Esophagus squamous epithelium (tissue), 5 donors: ENCODE measurements around the gene SRPK3. TPM values are rescaled to one million over a fixed set of nuclear protein-coding genes. Genes with fewer than 3 reads are reported as not detected.

ENCODE experiments used
- DNase-seq: peaks from one replicate; lab custom pipeline; 2025; lab: John Stamatoyannopoulos, UW
- H3K27ac ChIP-seq, 4 donors: fragments of 200-600 bp; sonication (generic); one replicate each; pipeline ENCODE4 v1.5.1; 2016 to 2019; ENCODE audit warnings: mild to moderate bottlenecking in 1 of 4
- H3K27me3 ChIP-seq, 4 donors: fragments of 200-600 bp; sonication (generic); 1 replicate in 3 of 4; 2 replicates in 1 of 4; pipeline versions ENCODE4 v1.5.1 to v1.6.0; 2017 to 2021; ENCODE audit warnings: antibody characterized with exemption in 1 of 4
- H3K36me3 ChIP-seq, 3 donors: fragments of 200-600 bp; sonication (generic); one replicate each; pipeline ENCODE4 v1.5.1; 2016 to 2019
- H3K4me1 ChIP-seq, 3 donors: fragments of 200-600 bp; sonication (generic); one replicate each; pipeline ENCODE4 v1.5.1; 2017 to 2019
- H3K4me3 ChIP-seq, 4 donors: fragments of 200-600 bp; sonication (generic); 1 replicate in 3 of 4; 2 replicates in 1 of 4; pipeline ENCODE4 v1.5.1; 2016 to 2019; ENCODE audit warnings: mild to moderate bottlenecking in 2 of 4, moderate library complexity in 1 of 4
- H3K9me3 ChIP-seq, 3 donors: fragments of 200-600 bp; sonication (generic); one replicate each; pipeline ENCODE4 v1.5.1; 2016 to 2019
- CTCF ChIP-seq, 6 experiments: fragments of 450-650 bp in 4 of 6; fragments of 200-600 bp in 2 of 6; sonication (generic) in 2 of 6; IDR thresholded peaks; one replicate each; pipeline ENCODE4 v1.5.1; 2016 to 2019; ENCODE audit warnings: antibody characterized with exemption in 6 of 6, mild to moderate bottlenecking in 4 of 6, moderate library complexity in 4 of 6
- POLR2A ChIP-seq, 4 donors: fragments of 450-650 bp; IDR thresholded peaks; one replicate each; pipeline ENCODE4 v1.6.1; 2017; ENCODE audit warnings: antibody characterized with exemption in 4 of 4, mild to moderate bottlenecking in 4 of 4, moderate library complexity in 3 of 4
- WGBS, 2 donors: methylation state at CpG; one replicate each; pipeline ENCODE4 v1.1.5; 2018; 5-methylcytosine and 5-hydroxymethylcytosine counted together
- intact Hi-C: fragments of 100-400 bp; cut with DNase I; formaldehyde crosslinking; loops from one replicate; pipeline ENCODE4 v1.15.0; 2022
- total RNA-seq, 4 donors: library from RNA; depleted of rRNA; stranded (reverse); fragments of >200 nt; gene quantifications; one replicate each; pipeline ENCODE4 v1.1.0, GENCODE V29; 2016
- donor health status: DM: yes; HTN: yes; CAD: no.

SRPK3 gene
- total RNA-seq, 4 donors from 2014 or later, result 0.09 to 0.38 (median 0.15) TPM; not detected in 1

DNA sequence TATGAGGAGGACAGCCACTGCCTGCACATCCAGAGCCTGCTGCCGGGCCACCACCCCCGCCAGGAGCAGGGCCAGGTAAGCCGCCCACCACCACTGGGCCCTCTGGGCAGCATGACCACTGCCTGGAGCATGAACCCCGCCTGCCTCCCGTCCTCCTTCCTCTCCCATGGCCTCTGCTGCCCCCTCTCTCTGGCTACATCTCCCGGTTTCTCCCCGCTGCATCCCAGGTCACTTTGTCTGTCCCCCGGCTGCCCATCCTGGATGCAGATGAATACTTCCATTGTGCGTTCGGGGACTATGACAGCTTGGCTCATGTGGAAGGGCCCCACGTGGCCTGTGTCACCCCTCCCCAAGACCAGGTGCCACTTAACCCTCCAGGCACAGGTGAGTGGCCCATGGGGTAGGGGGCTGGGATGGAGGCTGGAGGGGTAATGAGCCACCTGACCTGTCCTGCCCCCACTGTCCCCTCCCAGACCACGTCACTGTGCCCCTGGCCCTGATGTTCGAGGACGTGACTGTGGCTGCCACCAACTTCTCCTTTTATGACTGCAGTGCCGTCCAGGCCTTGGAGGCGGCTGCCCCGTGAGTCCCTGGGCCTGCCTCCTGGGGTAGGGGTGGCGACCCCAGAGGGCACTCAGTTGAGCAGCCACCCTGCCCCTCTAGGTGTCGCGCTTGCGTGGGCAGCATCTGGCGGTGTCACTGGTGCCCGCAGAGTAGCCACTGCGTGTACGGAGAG, 10.8 kb upstream of the SRPK3 start:
- Histone ChIP-seq H3K36me3 (peaks cover 0 to 8% (median 0%) of the 10 kb centered on the region in 3 donors), H3K27me3 (no peaks in the 10 kb centered on the region), H3K9me3 (no peaks in the 10 kb centered on the region), H3K4me1 (peaks cover 0 to 22% (median 12%) of the 10 kb centered on the region in 3 donors), H3K27ac (no peak overlapping the region), H3K4me3 (no peak overlapping the region)
- DNase-seq, result no peak
- intact Hi-C loops, result loop anchor here (5.0 kb wide), 1 partner anchor 177 kb away; no protein-coding TSS in a partner anchor
- 68% methylated on average over 5 of the region's 25 CpGs; no CpG with 5 or more reads in 1 of the 2 donors for WGBS, 2 donors
- TF ChIP-seq CTCF (IDR thresholded peaks at IDR 0.05) (no peak), POLR2A (IDR thresholded peaks at IDR 0.05) (no peak)

- DNase-seq, result no peak
- Histone ChIP-seq H3K4me1 (peaks cover 0 to 14% (median 4%) of the 10 kb centered on the region in 3 donors), H3K27me3 (no peaks in the 10 kb centered on the region), H3K36me3 (peaks cover 0 to 12% (median 0%) of the 10 kb centered on the region in 3 donors), H3K9me3 (no peaks in the 10 kb centered on the region), H3K27ac (no peak overlapping the region), H3K4me3 (no peak overlapping the region)
- TF ChIP-seq POLR2A (IDR thresholded peaks at IDR 0.05), result no peak
- 100% methylated on average over 3 of the region's 18 CpGs; no CpG with 5 or more reads in 1 of the 2 donors for WGBS, 2 donors
- intact Hi-C loops, result no loop called here
These were observed 10.0 kb upstream of the SRPK3 start for GRCh38 chrX:153770601-153771414.

DNA sequence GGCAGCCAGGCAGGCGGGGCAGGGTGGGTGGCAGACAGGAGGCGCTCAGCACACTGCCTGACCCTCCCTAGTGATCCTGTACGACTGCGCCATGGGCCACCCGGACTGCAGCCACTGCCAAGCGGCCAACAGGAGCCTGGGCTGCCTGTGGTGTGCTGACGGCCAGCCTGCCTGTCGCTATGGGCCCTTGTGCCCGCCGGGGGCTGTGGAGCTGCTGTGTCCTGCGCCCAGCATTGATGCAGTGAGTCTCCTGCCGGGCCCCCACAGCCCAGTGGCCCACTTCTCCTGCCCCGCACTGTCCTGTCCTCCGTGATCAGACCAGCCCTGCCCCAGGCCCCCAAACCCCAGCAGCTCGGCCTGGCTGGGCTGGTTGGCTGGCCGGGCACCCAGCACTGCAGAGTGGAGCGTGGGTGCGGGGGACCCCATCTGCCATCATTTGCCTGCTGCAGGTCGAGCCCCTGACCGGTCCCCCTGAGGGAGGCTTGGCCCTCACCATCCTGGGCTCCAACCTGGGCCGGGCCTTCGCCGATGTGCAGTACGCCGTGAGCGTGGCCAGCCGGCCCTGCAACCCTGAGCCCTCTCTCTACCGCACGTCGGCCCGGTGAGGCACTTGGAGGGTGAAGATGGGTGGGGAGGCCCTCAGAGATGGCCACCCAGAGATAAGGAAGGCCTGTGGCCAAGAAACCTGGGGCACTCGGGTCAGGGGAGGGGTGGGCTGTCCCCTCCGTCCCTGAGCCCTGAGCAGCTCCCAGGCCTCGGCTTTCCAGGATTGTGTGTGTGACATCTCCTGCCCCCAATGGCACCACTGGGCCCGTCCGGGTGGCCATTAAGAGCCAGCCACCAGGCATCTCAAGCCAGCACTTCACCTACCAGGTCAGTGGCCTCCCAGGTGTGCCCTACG, 9.2 kb upstream of the SRPK3 start:
- H3K9me3 ChIP-seq, result no peaks in the 10 kb centered on the region
- intact Hi-C loops, result no loop called here
- no peak overlapping the region for H3K4me3 ChIP-seq
- H3K4me1 ChIP-seq, result peaks cover 0 to 5% (median 0%) of the 10 kb centered on the region in 3 donors
- H3K27ac ChIP-seq, result no peak overlapping the region
- H3K36me3 ChIP-seq, result peaks cover 0 to 12% (median 0%) of the 10 kb centered on the region in 3 donors
- no peaks in the 10 kb centered on the region for H3K27me3 ChIP-seq
- DNase-seq, result no peak
- TF ChIP-seq CTCF (IDR thresholded peaks at IDR 0.05) (no peak), POLR2A (IDR thresholded peaks at IDR 0.05) (no peak)
- WGBS, 2 donors, result 86% methylated on average over 3 of the region's 37 CpGs; no CpG with 5 or more reads in 1 of the 2 donors

DNA sequence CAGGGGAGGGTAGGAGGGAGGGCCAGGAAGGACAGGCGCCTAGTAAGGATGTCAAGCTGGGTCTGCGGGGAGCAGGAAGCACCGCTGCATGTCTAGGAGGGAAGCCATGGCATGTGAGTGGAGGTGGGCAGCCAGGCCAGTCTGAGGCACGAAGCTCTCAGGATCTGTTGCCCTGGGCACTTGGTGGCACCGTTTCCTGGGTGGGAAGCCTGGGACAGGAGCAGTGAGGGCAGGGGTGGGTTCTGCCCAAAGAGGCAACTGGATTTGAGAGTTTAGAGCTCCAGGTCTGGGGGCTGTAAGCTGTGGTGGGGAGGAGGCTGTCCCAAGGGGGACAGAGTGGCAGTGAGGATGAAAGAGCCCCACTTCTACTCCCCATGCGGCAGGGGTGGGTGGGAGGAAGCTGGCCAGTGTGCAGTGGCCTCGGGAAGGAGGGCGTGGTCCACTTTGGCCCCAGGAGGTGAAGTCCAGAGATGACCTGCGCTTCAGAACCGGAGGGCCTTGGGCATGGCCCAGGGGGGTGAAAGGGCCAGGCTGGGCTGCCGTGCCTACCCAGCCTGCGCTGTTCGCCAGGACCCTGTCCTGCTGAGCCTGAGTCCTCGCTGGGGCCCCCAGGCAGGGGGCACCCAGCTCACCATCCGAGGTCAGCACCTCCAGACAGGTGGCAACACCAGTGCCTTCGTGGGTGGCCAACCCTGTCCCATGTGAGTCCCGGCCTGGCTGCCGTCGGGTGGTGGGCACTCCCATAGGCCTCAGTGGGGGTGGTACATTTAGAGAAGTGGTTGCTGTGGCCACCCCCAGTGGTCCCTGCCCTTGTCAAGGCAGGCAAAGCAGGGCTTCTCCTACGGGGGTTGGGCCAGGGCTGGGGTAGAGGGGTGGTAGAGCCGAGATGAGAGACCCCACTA, 8.3 kb upstream of the SRPK3 start:
- intact Hi-C loops, result no loop called here

More for the DNA sequence above, 8.3 kb upstream of the SRPK3 start:
- H3K4me1 ChIP-seq, result no peaks in the 10 kb centered on the region
- DNase-seq, result no peak
- peaks cover 0 to 12% (median 0%) of the 10 kb centered on the region in 3 donors for H3K36me3 ChIP-seq
- no peak for TF ChIP-seq POLR2A (IDR thresholded peaks at IDR 0.05)
- no peak for TF ChIP-seq CTCF (IDR thresholded peaks at IDR 0.05)
- H3K4me3 ChIP-seq, result no peak overlapping the region
- H3K27ac ChIP-seq, result no peak overlapping the region
- H3K9me3 ChIP-seq, result no peaks in the 10 kb centered on the region
- WGBS, 2 donors, result 66% methylated on average over 4 of the region's 21 CpGs; no CpG with 5 or more reads in 1 of the 2 donors
- H3K27me3 ChIP-seq, result no peaks in the 10 kb centered on the region
